ENCODE results near the gene FUT9.

DNA sequence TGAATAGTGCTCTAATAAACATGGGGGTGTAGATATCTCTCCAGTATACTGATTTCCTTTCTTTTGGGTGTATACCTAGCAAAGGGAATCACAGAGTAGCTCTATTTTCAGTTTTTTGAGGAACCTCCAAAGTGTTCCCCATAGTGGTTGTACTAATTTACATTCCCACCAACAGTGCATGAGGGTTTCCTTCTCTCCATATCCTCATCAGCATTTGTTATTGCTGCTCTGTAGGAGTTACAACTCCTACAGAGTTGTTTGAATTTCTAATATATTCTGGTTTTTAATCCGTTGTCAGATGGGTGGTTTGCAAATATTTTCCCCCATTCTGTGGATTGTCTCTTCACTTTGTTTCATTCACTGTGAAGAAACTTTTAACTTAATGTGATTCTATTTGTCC, 207.9 kb downstream of the FUT9 start:
- no peak for TF ChIP-seq EZH2 (IDR thresholded peaks at IDR 0.05; ENCODE audit: low read length)
- TF ChIP-seq, protein P1, sequence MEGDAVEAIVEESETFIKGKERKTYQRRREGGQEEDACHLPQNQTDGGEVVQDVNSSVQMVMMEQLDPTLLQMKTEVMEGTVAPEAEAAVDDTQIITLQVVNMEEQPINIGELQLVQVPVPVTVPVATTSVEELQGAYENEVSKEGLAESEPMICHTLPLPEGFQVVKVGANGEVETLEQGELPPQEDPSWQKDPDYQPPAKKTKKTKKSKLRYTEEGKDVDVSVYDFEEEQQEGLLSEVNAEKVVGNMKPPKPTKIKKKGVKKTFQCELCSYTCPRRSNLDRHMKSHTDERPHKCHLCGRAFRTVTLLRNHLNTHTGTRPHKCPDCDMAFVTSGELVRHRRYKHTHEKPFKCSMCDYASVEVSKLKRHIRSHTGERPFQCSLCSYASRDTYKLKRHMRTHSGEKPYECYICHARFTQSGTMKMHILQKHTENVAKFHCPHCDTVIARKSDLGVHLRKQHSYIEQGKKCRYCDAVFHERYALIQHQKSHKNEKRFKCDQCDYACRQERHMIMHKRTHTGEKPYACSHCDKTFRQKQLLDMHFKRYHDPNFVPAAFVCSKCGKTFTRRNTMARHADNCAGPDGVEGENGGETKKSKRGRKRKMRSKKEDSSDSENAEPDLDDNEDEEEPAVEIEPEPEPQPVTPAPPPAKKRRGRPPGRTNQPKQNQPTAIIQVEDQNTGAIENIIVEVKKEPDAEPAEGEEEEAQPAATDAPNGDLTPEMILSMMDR (optimal IDR thresholded peaks at IDR 0.05 in 1 of 3, IDR thresholded peaks at IDR 0.05 in 1 of 3, conservative IDR thresholded peaks at IDR 0.05 in 1 of 3; ENCODE audit: extremely low read depth in 1 of 3, insufficient read depth in 2 of 3, low read length in 3 of 3) = no peak

All from keratinocyte (primary cell).